Spinal cord (tissue), 10 donors: ENCODE measurements around the gene MYH15. TPM values are rescaled to one million over a fixed set of nuclear protein-coding genes. Genes with fewer than 3 reads are reported as not detected.

Experiments
- DNase-seq, 6 donors: peaks; one replicate each; pipeline versions ENCODE4 v3.0.0 to v3.0.0-alpha.2; 2013 to 2015; ENCODE audit warnings: low spot score in 6 of 6, low read depth in 4 of 6
- H3K27ac ChIP-seq: one replicate; pipeline ENCODE4 v1.5.1; 2013; ENCODE audit warnings: low read depth, low read length, control low read depth
- H3K27me3 ChIP-seq: one replicate; pipeline ENCODE4 v1.6.1; 2013; ENCODE audit warnings: low read length; ENCODE audit not compliant: control insufficient read depth, insufficient read depth
- H3K36me3 ChIP-seq: one replicate; pipeline ENCODE4 v1.6.1; 2013; ENCODE audit warnings: low read length; ENCODE audit not compliant: control insufficient read depth, insufficient read depth
- H3K4me1 ChIP-seq: one replicate; pipeline ENCODE4 v1.6.1; 2013; ENCODE audit warnings: low read length; ENCODE audit not compliant: control insufficient read depth, insufficient read depth
- H3K4me3 ChIP-seq: one replicate; pipeline ENCODE4 v1.5.1; 2013; ENCODE audit warnings: low read depth, low read length, control low read depth
- H3K9me3 ChIP-seq: one replicate; pipeline ENCODE4 v1.6.1; 2013; ENCODE audit warnings: low read length; ENCODE audit not compliant: control insufficient read depth, insufficient read depth
- WGBS: methylation state at CpG from one replicate; pipeline ENCODE4 v1.1.5; 2013; ENCODE audit warnings: missing lambda C conversion rate; ENCODE audit not compliant: insufficient coverage; 5-methylcytosine and 5-hydroxymethylcytosine counted together
- polyA plus RNA-seq, 2 donors: library from polyadenylated mRNA; unstranded; fragments of 120-200 nt; gene quantifications; one replicate each; pipeline ENCODE4 v1.2.1, GENCODE V29; 2013; ENCODE audit not compliant: insufficient read length in 2 of 2
- total RNA-seq, 2 donors: library from RNA; depleted of rRNA in 1 of 2; stranded (reverse); fragments of 120-200 nt in 1 of 2; fragments of >200 nt in 1 of 2; gene quantifications; one replicate each; pipeline versions ENCODE4 v1.2.3 to v1.2.4, GENCODE V29; 2013 to 2014
- donor health status: healthy.

Gene MYH15
- total and polyA plus RNA-seq, 4 donors: 0.35 to 1.2 (median 0.89) TPM

GRCh38 chr3:108441071-108441507, 69.3 kb downstream of the MYH15 start:
- peak in 2 of 6 donors; percentile 37 to 71 for DNase-seq
- H3K27ac ChIP-seq: no peak overlapping the region
- no peaks in the 10 kb centered on the region for H3K27me3 ChIP-seq
- WGBS: 26% methylated on average over 4 of the region's 7 CpGs
- H3K4me1 ChIP-seq: no peaks in the 10 kb centered on the region
- no peaks in the 10 kb centered on the region for H3K9me3 ChIP-seq
- no peaks in the 10 kb centered on the region for H3K36me3 ChIP-seq
- H3K4me3 ChIP-seq: no peak overlapping the region

- Histone ChIP-seq H3K4me3 (no peak overlapping the region), H3K27ac (no peak overlapping the region), H3K36me3 (no peaks in the 10 kb centered on the region), H3K27me3 (no peaks in the 10 kb centered on the region), H3K9me3 (no peaks in the 10 kb centered on the region), H3K4me1 (no peaks in the 10 kb centered on the region)
- no peak for DNase-seq
Measured at GRCh38 chr3:108438542-108438941, 71.9 kb downstream of the MYH15 start.

- no peaks in the 10 kb centered on the region for H3K27me3 ChIP-seq
- H3K4me3 ChIP-seq: no peak overlapping the region
- 40% methylated on average over 2 of the region's 3 CpGs for WGBS
- peaks cover 4% of the 10 kb centered on the region for H3K9me3 ChIP-seq
- no peaks in the 10 kb centered on the region for H3K4me1 ChIP-seq
- H3K36me3 ChIP-seq: no peaks in the 10 kb centered on the region
- H3K27ac ChIP-seq: no peak overlapping the region
- peak in 2 of 6 donors; percentile 33 to 68 for DNase-seq
Measured at GRCh38 chr3:108437439-108437838, 73.0 kb downstream of the MYH15 start.

- Histone ChIP-seq H3K9me3 (peaks cover 4% of the 10 kb centered on the region), H3K36me3 (no peaks in the 10 kb centered on the region), H3K4me3 (no peak overlapping the region), H3K27me3 (no peaks in the 10 kb centered on the region), H3K4me1 (no peaks in the 10 kb centered on the region), H3K27ac (no peak overlapping the region)
- no CpG with 5 or more reads among the region's 1 CpG for WGBS
- no peak for DNase-seq
Measured at GRCh38 chr3:108433928-108434327, 76.5 kb downstream of the MYH15 start.

- Histone ChIP-seq H3K9me3 (peaks cover 4% of the 10 kb centered on the region), H3K27ac (no peak overlapping the region), H3K4me1 (no peaks in the 10 kb centered on the region), H3K27me3 (no peaks in the 10 kb centered on the region), H3K36me3 (no peaks in the 10 kb centered on the region), H3K4me3 (no peak overlapping the region)
- DNase-seq: no peak
- 92% methylated on average over 5 of the region's 5 CpGs for WGBS
Measured at GRCh38 chr3:108432431-108432830, 78.0 kb downstream of the MYH15 start.

GRCh38 chr3:108430540-108430939, 79.9 kb downstream of the MYH15 start:
- H3K4me3 ChIP-seq: no peak overlapping the region
- no peaks in the 10 kb centered on the region for H3K4me1 ChIP-seq
- DNase-seq: no peak
- no peaks in the 10 kb centered on the region for H3K36me3 ChIP-seq
- no CpG with 5 or more reads among the region's 1 CpG for WGBS
- no peak overlapping the region for H3K27ac ChIP-seq
- peaks cover 4% of the 10 kb centered on the region for H3K9me3 ChIP-seq
- H3K27me3 ChIP-seq: no peaks in the 10 kb centered on the region

GRCh38 chr3:108428586-108428985, 81.8 kb downstream of the MYH15 start:
- Histone ChIP-seq H3K9me3 (peaks cover 4% of the 10 kb centered on the region), H3K4me1 (no peaks in the 10 kb centered on the region), H3K27ac (no peak overlapping the region), H3K36me3 (no peaks in the 10 kb centered on the region), H3K27me3 (no peaks in the 10 kb centered on the region), H3K4me3 (no peak overlapping the region)
- 56% methylated on average over 2 of the region's 3 CpGs for WGBS
- DNase-seq: no peak

- no peak overlapping the region for H3K4me3 ChIP-seq
- H3K9me3 ChIP-seq: no peaks in the 10 kb centered on the region
- H3K36me3 ChIP-seq: no peaks in the 10 kb centered on the region
- WGBS: 100% methylated on average over 2 of the region's 2 CpGs
- DNase-seq: no peak
- no peak overlapping the region for H3K27ac ChIP-seq
- no peaks in the 10 kb centered on the region for H3K27me3 ChIP-seq
- H3K4me1 ChIP-seq: no peaks in the 10 kb centered on the region
Measured at GRCh38 chr3:108420926-108421325, 89.5 kb downstream of the MYH15 start.

- no peak for DNase-seq
- no peaks in the 10 kb centered on the region for H3K4me1 ChIP-seq
- no peaks in the 10 kb centered on the region for H3K27me3 ChIP-seq
- no peak overlapping the region for H3K4me3 ChIP-seq
- no peaks in the 10 kb centered on the region for H3K9me3 ChIP-seq
- no peaks in the 10 kb centered on the region for H3K36me3 ChIP-seq
- H3K27ac ChIP-seq: no peak overlapping the region
- 89% methylated on average over 3 of the region's 4 CpGs for WGBS
Measured at GRCh38 chr3:108416111-108416869, 94.1 kb downstream of the MYH15 start.

GRCh38 chr3:108415661-108416060, 94.7 kb downstream of the MYH15 start:
- Histone ChIP-seq H3K27me3 (no peaks in the 10 kb centered on the region), H3K4me3 (no peak overlapping the region), H3K4me1 (no peaks in the 10 kb centered on the region), H3K27ac (no peak overlapping the region), H3K9me3 (no peaks in the 10 kb centered on the region), H3K36me3 (no peaks in the 10 kb centered on the region)
- DNase-seq: no peak
- no CpG with 5 or more reads among the region's 3 CpGs for WGBS
